BE2C (cell line): Measurements from ENCODE around the gene TECPR1.

Experiments
- DNase-seq: peaks from one replicate; pipeline ENCODE4 v3.0.0-alpha.2; 2020
- H3K27me3 ChIP-seq: fragments of 250-450 bp; sonication (Bioruptor Pico); 2 replicates; pipeline ENCODE4 v1.5.1; 2020; ENCODE audit warnings: mild to moderate bottlenecking
- H3K36me3 ChIP-seq: fragments of 250-450 bp; sonication (Bioruptor Pico); 2 replicates; pipeline ENCODE4 v1.5.1; 2020; ENCODE audit warnings: mild to moderate bottlenecking
- H3K4me1 ChIP-seq: fragments of 250-450 bp; sonication (Bioruptor Pico); 2 replicates; pipeline ENCODE4 v1.5.1; 2020
- H3K4me3 ChIP-seq: 2 replicates; pipeline ENCODE4 v1.5.1; 2011; ENCODE audit warnings: low read depth, low read length
- H3K9me3 ChIP-seq: fragments of 250-450 bp; sonication (Bioruptor Pico); 2 replicates; pipeline ENCODE4 v1.5.1; 2020
- CTCF ChIP-seq: IDR thresholded peaks from 2 replicates; pipeline ENCODE4 v1.5.1; 2012; ENCODE audit warnings: mild to moderate bottlenecking, low read depth, low read length

The TECPR1 gene

GRCh38 chr7:98202367-98203195, 49.5 kb downstream of the TECPR1 start:
- Histone ChIP-seq H3K4me1 (no peaks in the 10 kb centered on the region), H3K9me3 (no peaks in the 10 kb centered on the region), H3K36me3 (peaks cover 3% of the 10 kb centered on the region; the same call in 1 of the 2 replicates), H3K27me3 (no peaks in the 10 kb centered on the region), H3K4me3 (no peak overlapping the region)
- TF ChIP-seq CTCF, result no peak
- DNase-seq, result no peak

GRCh38 chr7:98200364-98200763, 51.7 kb downstream of the TECPR1 start:
- TF ChIP-seq CTCF, result no peak
- no peaks in the 10 kb centered on the region for H3K27me3 ChIP-seq
- H3K9me3 ChIP-seq, result no peaks in the 10 kb centered on the region
- DNase-seq, result no peak
- H3K4me3 ChIP-seq, result no peak overlapping the region
- no peaks in the 10 kb centered on the region for H3K4me1 ChIP-seq
- H3K36me3 ChIP-seq, result 0 out of 2 replicates have a peak, but pooled peaks cover 2% of the 10 kb centered on the region

GRCh38 chr7:98199131-98199530, 52.9 kb downstream of the TECPR1 start:
- TF ChIP-seq CTCF, result no peak
- Histone ChIP-seq H3K4me3 (no peak overlapping the region), H3K9me3 (no peaks in the 10 kb centered on the region), H3K36me3 (peaks cover 3% of the 10 kb centered on the region; the same call in 1 of the 2 replicates), H3K27me3 (no peaks in the 10 kb centered on the region), H3K4me1 (no peaks in the 10 kb centered on the region)
- DNase-seq, result no peak

GRCh38 chr7:98196706-98197605, 55.1 kb downstream of the TECPR1 start:
- no peaks in the 10 kb centered on the region for H3K27me3 ChIP-seq
- H3K9me3 ChIP-seq, result no peaks in the 10 kb centered on the region

GRCh38 chr7:98194672-98195457, 57.2 kb downstream of the TECPR1 start:
- TF ChIP-seq CTCF, result no peak
- Histone ChIP-seq H3K9me3 (no peaks in the 10 kb centered on the region), H3K27me3 (no peaks in the 10 kb centered on the region), H3K4me1 (no peaks in the 10 kb centered on the region), H3K36me3 (peaks cover 22% of the 10 kb centered on the region), H3K4me3 (no peak overlapping the region)
- no peak for DNase-seq

More at GRCh38 chr7:98196706-98197605, 55.1 kb downstream of the TECPR1 start:
- no peak for DNase-seq
- H3K36me3 ChIP-seq, result peaks cover 15% of the 10 kb centered on the region
- no peak for TF ChIP-seq CTCF
- no peaks in the 10 kb centered on the region for H3K4me1 ChIP-seq
- no peak overlapping the region for H3K4me3 ChIP-seq
